Endothelial cell of umbilical vein (primary cell): ENCODE data around the gene RAG1.

Experiments
- EZH2 ChIP-seq: IDR thresholded peaks from 2 replicates; pipeline ENCODE4 v1.6.1; 2012; ENCODE audit warnings: borderline replicate concordance, low read depth, mild to moderate bottlenecking, moderate library complexity, low read length, inconsistent platforms; ENCODE audit not compliant: severe bottlenecking
- FOS ChIP-seq: IDR thresholded peaks from 2 replicates; pipeline ENCODE4 v1.6.1; 2011; ENCODE audit warnings: mild to moderate bottlenecking, low read length, moderate library complexity, borderline replicate concordance; ENCODE audit not compliant: insufficient read depth
- GATA2 ChIP-seq: IDR thresholded peaks from 2 replicates; pipeline ENCODE4 v1.7.0; 2011; ENCODE audit warnings: low read depth, mild to moderate bottlenecking, moderate library complexity, mixed read lengths, low read length; ENCODE audit not compliant: insufficient read length, insufficient read depth
- MAX ChIP-seq: IDR thresholded peaks from 2 replicates; pipeline ENCODE4 v1.6.1; 2011; ENCODE audit not compliant: insufficient read depth, insufficient read length
- MYC ChIP-seq: IDR thresholded peaks from one replicate; pipeline ENCODE4 v1.6.1; 2011; ENCODE audit warnings: mild to moderate bottlenecking, low read depth, low read length
- POLR2A ChIP-seq: IDR thresholded peaks from 2 replicates; pipeline ENCODE4 v1.6.1; 2012; ENCODE audit warnings: low read depth, mild to moderate bottlenecking, control low read depth, low read length
- POLR2AphosphoS5 ChIP-seq: IDR thresholded peaks from 2 replicates; pipeline ENCODE4 v1.6.1; 2012; ENCODE audit warnings: low read depth, mild to moderate bottlenecking, control low read depth, low read length, moderate library complexity; ENCODE audit not compliant: insufficient read depth
- TF ChIP-seq, protein P1 (sequence below), 2 donors: IDR thresholded peaks; 1 replicate in 1 of 2; 2 replicates in 1 of 2; pipeline ENCODE4 v1.5.1; 2011; ENCODE audit warnings: low read length in 2 of 2, mild to moderate bottlenecking in 2 of 2, moderate library complexity in 2 of 2, control low read depth in 1 of 2, inconsistent platforms in 1 of 2, low read depth in 1 of 2; ENCODE audit not compliant: insufficient read depth in 1 of 2; ENCODE audit errors: extremely low read depth in 1 of 2

DNA sequence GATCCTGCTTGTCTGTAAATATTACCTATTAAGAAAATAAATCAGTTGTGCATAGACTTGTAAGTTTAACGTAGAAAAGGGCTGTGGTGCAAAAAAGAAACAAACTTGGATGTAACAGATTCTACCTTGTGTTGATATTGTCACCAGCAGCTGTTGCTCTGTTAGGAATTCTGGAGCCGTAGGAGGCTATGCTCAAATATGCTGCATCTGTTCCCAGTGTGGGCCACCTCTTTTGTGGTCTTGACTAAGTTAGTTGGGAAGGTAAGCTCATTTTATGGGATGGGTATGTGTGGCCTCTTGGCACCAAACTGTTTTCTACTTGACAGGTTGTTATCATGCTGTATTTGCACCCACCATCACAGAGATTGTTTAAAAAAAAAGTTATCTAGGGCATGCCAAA lies 59.7 kb downstream of the RAG1 start:
- TF ChIP-seq POLR2A (no peak), EZH2 (no peak), GATA2 (no peak), MAX (no peak), POLR2AphosphoS5 (no peak), FOS (no peak), MYC (no peak)
- TF ChIP-seq, protein P1, sequence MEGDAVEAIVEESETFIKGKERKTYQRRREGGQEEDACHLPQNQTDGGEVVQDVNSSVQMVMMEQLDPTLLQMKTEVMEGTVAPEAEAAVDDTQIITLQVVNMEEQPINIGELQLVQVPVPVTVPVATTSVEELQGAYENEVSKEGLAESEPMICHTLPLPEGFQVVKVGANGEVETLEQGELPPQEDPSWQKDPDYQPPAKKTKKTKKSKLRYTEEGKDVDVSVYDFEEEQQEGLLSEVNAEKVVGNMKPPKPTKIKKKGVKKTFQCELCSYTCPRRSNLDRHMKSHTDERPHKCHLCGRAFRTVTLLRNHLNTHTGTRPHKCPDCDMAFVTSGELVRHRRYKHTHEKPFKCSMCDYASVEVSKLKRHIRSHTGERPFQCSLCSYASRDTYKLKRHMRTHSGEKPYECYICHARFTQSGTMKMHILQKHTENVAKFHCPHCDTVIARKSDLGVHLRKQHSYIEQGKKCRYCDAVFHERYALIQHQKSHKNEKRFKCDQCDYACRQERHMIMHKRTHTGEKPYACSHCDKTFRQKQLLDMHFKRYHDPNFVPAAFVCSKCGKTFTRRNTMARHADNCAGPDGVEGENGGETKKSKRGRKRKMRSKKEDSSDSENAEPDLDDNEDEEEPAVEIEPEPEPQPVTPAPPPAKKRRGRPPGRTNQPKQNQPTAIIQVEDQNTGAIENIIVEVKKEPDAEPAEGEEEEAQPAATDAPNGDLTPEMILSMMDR (IDR thresholded peaks at IDR 0.05; ENCODE audit: extremely low read depth in 1 of 2, insufficient read depth in 1 of 2, low read depth in 1 of 2, low read length in 2 of 2), result no peak
